HG03457 (cell line): ENCODE measurements around the gene RPP30.

Experiments used
- ATAC-seq: cut with Tn5 transposase; IDR thresholded peaks from one replicate; pipeline ENCODE4 v1.9.1; 2021; ENCODE audit warnings: moderate number of reproducible peaks; ENCODE audit not compliant: unreplicated experiment

The RPP30 gene

GRCh38 chr10:90916392-90917237 lies 44.8 kb downstream of the RPP30 start:
- ATAC-seq, result no peak

- no peak for ATAC-seq
Observed at GRCh38 chr10:90917238-90917967, 45.6 kb downstream of the RPP30 start.

- no peak for ATAC-seq
Observed at GRCh38 chr10:90917968-90918318, 46.2 kb downstream of the RPP30 start.

- ATAC-seq, result no peak
Observed at GRCh38 chr10:90919683-90920574, 48.2 kb downstream of the RPP30 start.

GRCh38 chr10:90920986-90921666 lies 49.4 kb downstream of the RPP30 start, which contains the start of gene ANKRD1:
ANKRD1 (minus strand) TSS chr10:90921087; CDS start chr10:90921027, 60 bp downstream.
- no peak for ATAC-seq

- ATAC-seq, result no peak
Observed at GRCh38 chr10:90921906-90922305, 50.1 kb downstream of the RPP30 start.

GRCh38 chr10:90923111-90923731 lies 51.4 kb downstream of the RPP30 start:
- ATAC-seq, result no peak

- ATAC-seq, result no peak
Observed at GRCh38 chr10:90924552-90924951, 52.8 kb downstream of the RPP30 start.

GRCh38 chr10:90925079-90926029 lies 53.6 kb downstream of the RPP30 start:
- ATAC-seq, result no peak

GRCh38 chr10:90927293-90927692 lies 55.5 kb downstream of the RPP30 start:
- no peak for ATAC-seq

GRCh38 chr10:90929179-90929578 lies 57.4 kb downstream of the RPP30 start:
- no peak for ATAC-seq

- no peak for ATAC-seq
Observed at GRCh38 chr10:90930070-90930837, 58.5 kb downstream of the RPP30 start.

GRCh38 chr10:90930971-90931871 lies 59.4 kb downstream of the RPP30 start:
- ATAC-seq, result no peak

- no peak for ATAC-seq
Observed at GRCh38 chr10:90935581-90936275, 64.0 kb downstream of the RPP30 start.

GRCh38 chr10:90936276-90936659 lies 64.5 kb downstream of the RPP30 start:
- no peak for ATAC-seq

- no peak for ATAC-seq
Observed at GRCh38 chr10:90937645-90938258, 66.0 kb downstream of the RPP30 start.
